ENCODE data around the gene UBE2H.

GRCh38 chr7:129946282-129946681 lies 6.5 kb downstream of the UBE2H start:
- TF ChIP-seq CTCF (conservative IDR thresholded peaks at IDR 0.05), result no peak
- TF ChIP-seq ZFX (IDR thresholded peaks at IDR 0.05), result no peak

All from C4-2B (cell line).